HepG2 (cell line): Measurements from ENCODE around the gene PSMC3IP. TPM values are rescaled to one million over a fixed set of nuclear protein-coding genes. Genes with fewer than 3 reads are reported as not detected.

ENCODE experiments used
- ATF7 ChIP-seq, 2 experiments: fragments of 450-650 bp in 1 of 2; sonication (generic) in 1 of 2; formaldehyde crosslinking in 1 of 2; IDR thresholded peaks; 2 replicates each; pipeline versions ENCODE4 v1.4.0 to v1.6.1; 2016 to 2020; ENCODE audit warnings: antibody characterized with exemption in 1 of 2, mild to moderate bottlenecking in 1 of 2, missing genetic modification reagents in 1 of 2
- ELF4 ChIP-seq: sonication (generic); formaldehyde crosslinking; IDR thresholded peaks from 2 replicates; pipeline ENCODE4 v1.5.0; 2020; ENCODE audit warnings: missing genetic modification reagents, mild to moderate bottlenecking, moderate library complexity, borderline replicate concordance
- MTA3 ChIP-seq: sonication (generic); formaldehyde crosslinking; IDR thresholded peaks from 2 replicates; pipeline ENCODE4 v1.4.0; 2020; ENCODE audit warnings: missing genetic modification reagents
- SOX6 ChIP-seq, 2 experiments: fragments of 450-650 bp in 1 of 2; sonication (generic) in 1 of 2; formaldehyde crosslinking in 1 of 2; IDR thresholded peaks; 2 replicates each; pipeline versions ENCODE4 v1.4.0 to v1.6.1; 2017 to 2020; ENCODE audit warnings: antibody characterized with exemption in 1 of 2, mild to moderate bottlenecking in 1 of 2, missing genetic modification reagents in 1 of 2
- STAT5B ChIP-seq: sonication (generic); formaldehyde crosslinking; IDR thresholded peaks from 2 replicates; pipeline ENCODE4 v1.4.0; 2020; ENCODE audit warnings: missing genetic modification reagents
- ZFP36 ChIP-seq: fragments of 150-350 bp; IDR thresholded peaks from 2 replicates; pipeline ENCODE4 v1.6.1; 2018; ENCODE audit warnings: borderline replicate concordance, low read length, low read depth; ENCODE audit not compliant: partially characterized antibody
- ZNF678 ChIP-seq: sonication (generic); formaldehyde crosslinking; IDR thresholded peaks from 2 replicates; pipeline ENCODE4 v1.4.0; 2020; ENCODE audit warnings: mild to moderate bottlenecking, missing genetic modification reagents
- polyA plus RNA-seq, 8 experiments: library from polyadenylated mRNA; depleted of rRNA in 3 of 8; stranded (reverse) in 7 of 8; unstranded in 1 of 8; fragments of >200 nt; fragmentation: Illumina TruSeq in 4 of 8; extraction: Trizol in 4 of 8; gene quantifications; 2 replicates each; pipeline versions ENCODE4 v1.2.1 to v1.2.3, GENCODE V29; 2011 to 2016; ENCODE audit warnings: low read depth in 4 of 8, missing spikeins in 1 of 8, mixed read lengths in 1 of 8; ENCODE audit not compliant: insufficient read depth in 1 of 8
- total RNA-seq, 5 experiments: library from RNA; depleted of rRNA; stranded (reverse); fragments of >200 nt; fragmentation: Illumina TruSeq; extraction: Trizol; gene quantifications; 2 replicates each; pipeline ENCODE4 v1.2.3, GENCODE V29; 2016; ENCODE audit warnings: low read depth in 1 of 5
- TF ChIP-seq, protein P1 (sequence below): sonication (generic); formaldehyde crosslinking; IDR thresholded peaks from 2 replicates; pipeline ENCODE4 v1.5.0; 2020; ENCODE audit warnings: missing genetic modification reagents
- TF ChIP-seq, protein P2 (sequence below): sonication (generic); formaldehyde crosslinking; IDR thresholded peaks from 2 replicates; pipeline ENCODE4 v1.4.0; 2020; ENCODE audit warnings: missing genetic modification reagents, borderline replicate concordance

The PSMC3IP gene
- total and polyA plus RNA-seq, 2 of the 13 experiments (the other 11 are each of a cell fraction or from before 2014, with no cell fraction given) = 6.5 to 22.4 TPM

DNA sequence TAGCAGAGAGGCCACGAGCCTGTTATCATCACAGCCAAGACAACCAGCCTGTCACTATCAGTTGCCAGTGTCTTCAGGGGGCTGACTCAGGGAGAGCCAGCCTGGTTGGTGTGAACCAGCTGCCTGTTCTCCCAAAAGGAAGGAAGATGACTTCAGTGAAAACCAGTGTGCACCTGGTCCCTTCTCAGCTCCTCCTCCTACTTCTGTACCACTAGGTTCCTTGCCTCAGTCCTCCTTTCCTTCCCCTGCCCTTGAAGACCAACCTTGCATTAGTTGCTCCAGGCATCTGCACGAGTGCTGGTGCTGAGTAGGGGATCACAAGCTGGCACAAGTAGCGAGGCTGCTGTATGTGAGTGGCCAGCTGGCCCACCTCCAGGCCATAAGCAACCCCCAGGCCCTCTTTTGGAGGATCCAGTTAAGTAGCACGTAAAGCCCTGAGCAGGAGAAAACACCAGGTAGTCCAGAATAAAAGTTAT, 40.5 kb upstream of the PSMC3IP start (continued):
- TF ChIP-seq ZFP36 (no peak), ELF4 (CRISPR knock-in tag) (no peak), MTA3 (CRISPR knock-in tag) (no peak), SOX6 (IDR thresholded peaks at IDR 0.05) (no peak), SOX6 (CRISPR knock-in tag; IDR thresholded peaks at IDR 0.05) (0 out of 2 replicates have a peak, but pooled peaks have one; percentile 5), ZNF678 (CRISPR knock-in tag) (no peak), STAT5B (no peak), ATF7 (IDR thresholded peaks at IDR 0.05) (no peak), ATF7 (CRISPR knock-in tag; IDR thresholded peaks at IDR 0.05) (no peak)
- TF ChIP-seq, protein P1, sequence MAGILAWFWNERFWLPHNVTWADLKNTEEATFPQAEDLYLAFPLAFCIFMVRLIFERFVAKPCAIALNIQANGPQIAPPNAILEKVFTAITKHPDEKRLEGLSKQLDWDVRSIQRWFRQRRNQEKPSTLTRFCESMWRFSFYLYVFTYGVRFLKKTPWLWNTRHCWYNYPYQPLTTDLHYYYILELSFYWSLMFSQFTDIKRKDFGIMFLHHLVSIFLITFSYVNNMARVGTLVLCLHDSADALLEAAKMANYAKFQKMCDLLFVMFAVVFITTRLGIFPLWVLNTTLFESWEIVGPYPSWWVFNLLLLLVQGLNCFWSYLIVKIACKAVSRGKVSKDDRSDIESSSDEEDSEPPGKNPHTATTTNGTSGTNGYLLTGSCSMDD = no peak
- TF ChIP-seq, protein P2, sequence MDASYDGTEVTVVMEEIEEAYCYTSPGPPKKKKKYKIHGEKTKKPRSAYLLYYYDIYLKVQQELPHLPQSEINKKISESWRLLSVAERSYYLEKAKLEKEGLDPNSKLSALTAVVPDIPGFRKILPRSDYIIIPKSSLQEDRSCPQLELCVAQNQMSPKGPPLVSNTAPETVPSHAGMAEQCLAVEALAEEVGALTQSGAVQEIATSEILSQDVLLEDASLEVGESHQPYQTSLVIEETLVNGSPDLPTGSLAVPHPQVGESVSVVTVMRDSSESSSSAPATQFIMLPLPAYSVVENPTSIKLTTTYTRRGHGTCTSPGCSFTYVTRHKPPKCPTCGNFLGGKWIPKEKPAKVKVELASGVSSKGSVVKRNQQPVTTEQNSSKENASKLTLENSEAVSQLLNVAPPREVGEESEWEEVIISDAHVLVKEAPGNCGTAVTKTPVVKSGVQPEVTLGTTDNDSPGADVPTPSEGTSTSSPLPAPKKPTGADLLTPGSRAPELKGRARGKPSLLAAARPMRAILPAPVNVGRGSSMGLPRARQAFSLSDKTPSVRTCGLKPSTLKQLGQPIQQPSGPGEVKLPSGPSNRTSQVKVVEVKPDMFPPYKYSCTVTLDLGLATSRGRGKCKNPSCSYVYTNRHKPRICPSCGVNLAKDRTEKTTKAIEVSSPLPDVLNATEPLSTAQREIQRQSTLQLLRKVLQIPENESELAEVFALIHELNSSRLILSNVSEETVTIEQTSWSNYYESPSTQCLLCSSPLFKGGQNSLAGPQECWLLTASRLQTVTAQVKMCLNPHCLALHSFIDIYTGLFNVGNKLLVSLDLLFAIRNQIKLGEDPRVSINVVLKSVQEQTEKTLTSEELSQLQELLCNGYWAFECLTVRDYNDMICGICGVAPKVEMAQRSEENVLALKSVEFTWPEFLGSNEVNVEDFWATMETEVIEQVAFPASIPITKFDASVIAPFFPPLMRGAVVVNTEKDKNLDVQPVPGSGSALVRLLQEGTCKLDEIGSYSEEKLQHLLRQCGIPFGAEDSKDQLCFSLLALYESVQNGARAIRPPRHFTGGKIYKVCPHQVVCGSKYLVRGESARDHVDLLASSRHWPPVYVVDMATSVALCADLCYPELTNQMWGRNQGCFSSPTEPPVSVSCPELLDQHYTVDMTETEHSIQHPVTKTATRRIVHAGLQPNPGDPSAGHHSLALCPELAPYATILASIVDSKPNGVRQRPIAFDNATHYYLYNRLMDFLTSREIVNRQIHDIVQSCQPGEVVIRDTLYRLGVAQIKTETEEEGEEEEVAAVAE (CRISPR knock-in tag) = no peak
- TF ChIP-seq, all 625 proteins: peak for 8
